ENCODE data around the gene MRO. TPM values are rescaled to one million over a fixed set of nuclear protein-coding genes. Genes with fewer than 3 reads are reported as not detected.

Gene MRO
- total and polyA plus RNA-seq, 10 of the 15 experiments (the other 5 are each of a cell fraction or from before 2014, with no cell fraction given): 0.11 to 0.18 TPM; not detected in 8

GRCh38 chr18:50776383-50776782, 43.4 kb downstream of the MRO start:
- H3K27ac ChIP-seq (ENCODE audit: control insufficient read depth, insufficient read depth): no peak overlapping the region
- H3K4me3 ChIP-seq: no peak overlapping the region
- WGBS (ENCODE audit: insufficient coverage, insufficient replicate concordance, low lambda C conversion rate, missing lambda C conversion rate): 50% methylated on average over 4 of the region's 4 CpGs
- no peak overlapping the region for H3K4me2 ChIP-seq (ENCODE audit: control insufficient read depth, insufficient read depth)
- in situ Hi-C loops (cut with MboI) (no loop called here), intact Hi-C loops (cut with micrococcal nuclease; ENCODE audit: unreplicated experiment) (no loop called here)
- CTCF ChIA-PET: no interaction called here
- no peaks in the 10 kb centered on the region; a peak in 2 of 4 replicates for H3K27me3 ChIP-seq (replicated peaks in 1 of 2; ENCODE audit: control insufficient read depth in 2 of 2, insufficient read depth in 2 of 2, low read length in 1 of 2)
- H3K9me3 ChIP-seq (replicated peaks; ENCODE audit: control insufficient read depth, insufficient read depth, low read length): no peaks in the 10 kb centered on the region
- no peak for FAIRE-seq
- H3K9ac ChIP-seq (ENCODE audit: control insufficient read depth, insufficient read depth, low read length): no peak overlapping the region
- RAD21 ChIA-PET (ENCODE audit: unreplicated experiment): no interaction called here
- TF ChIP-seq GABPA (IDR thresholded peaks at IDR 0.05; ENCODE audit: low read depth): no peak
- TF ChIP-seq TCF12 (IDR thresholded peaks at IDR 0.05; ENCODE audit: low read depth, low read length): no peak
- no peak for TF ChIP-seq NFYA (IDR thresholded peaks at IDR 0.05; ENCODE audit: borderline replicate concordance, low read depth, low read length)
- TF ChIP-seq SRF (IDR thresholded peaks at IDR 0.05; ENCODE audit: low read depth in 2 of 2, low read length in 2 of 2): no peak
- TF ChIP-seq NKRF (conservative IDR thresholded peaks at IDR 0.05): no peak
- no peak for TF ChIP-seq TCF7 (IDR thresholded peaks at IDR 0.05; ENCODE audit: borderline replicate concordance)
- no peak for TF ChIP-seq IRF4 (IDR thresholded peaks at IDR 0.05; ENCODE audit: low read depth, low read length)
- TF ChIP-seq HCFC1 (IDR thresholded peaks at IDR 0.05; ENCODE audit: low read length): no peak
- no peaks in the 10 kb centered on the region for H3K4me1 ChIP-seq (ENCODE audit: control insufficient read depth, insufficient read depth, low read length)
- no peaks in the 10 kb centered on the region for H3K79me2 ChIP-seq (ENCODE audit: control insufficient read depth, insufficient read depth, low read length)
- POLR2A ChIA-PET: interaction anchor here (0.6 kb wide), 1 partner anchor 9 kb away, joined by 4 read pairs; no protein-coding TSS in a partner anchor
- BruUV-seq (replicated peaks): no TSS peak
- no peak for ATAC-seq
- SMC1A ChIA-PET (ENCODE audit: uncharacterized antibody, unreplicated experiment): no interaction called here
- no peak overlapping the region for H2AFZ ChIP-seq (ENCODE audit: control insufficient read depth, low read depth, low read length)
- no peaks in the 10 kb centered on the region for H3K36me3 ChIP-seq (ENCODE audit: control insufficient read depth in 2 of 2, insufficient read depth in 2 of 2, low read length in 1 of 2)
- no peaks in the 10 kb centered on the region for H4K20me1 ChIP-seq (ENCODE audit: control insufficient read depth, insufficient read depth)
- DNase-seq (ENCODE audit: low read depth, low spot score): no peak
